Measurements from ENCODE around the gene RASSF8. TPM values are rescaled to one million over a fixed set of nuclear protein-coding genes. Genes with fewer than 3 reads are reported as not detected.
A peak's percentile ranks its signal among the peaks of the same experiment; 100 is the strongest.

The RASSF8 gene
- total and polyA plus RNA-seq, 5 experiments from 2014 or later = not detected

GRCh38 chr12:26001530-26001929 is 43.0 kb downstream of the RASSF8 start:
- DNase-seq (no peak), ATAC-seq (no peak)
- no peak overlapping the region for H3K4me3 Mint-ChIP-seq
- H3K27ac Mint-ChIP-seq = no peak overlapping the region
- H3K27me3 Mint-ChIP-seq = no peaks in the 10 kb centered on the region
- no peaks in the 10 kb centered on the region for H3K4me1 Mint-ChIP-seq
- POLR2A ChIA-PET = no interaction called here
- H3K9me3 Mint-ChIP-seq = peaks cover 0 to 9% (median 7%) of the 10 kb centered on the region in 9 donors
- peaks cover 0 to 7% (median 5%) of the 10 kb centered on the region in 3 donors for H3K36me3 Mint-ChIP-seq

- Mint-ChIP-seq H3K27me3 (no peaks in the 10 kb centered on the region), H3K4me1 (no peaks in the 10 kb centered on the region), H3K27ac (no peak overlapping the region), H3K4me3 (no peak overlapping the region), H3K36me3 (peaks cover 0 to 7% (median 5%) of the 10 kb centered on the region in 3 donors), H3K9me3 (peaks cover 0 to 9% (median 7%) of the 10 kb centered on the region in 9 donors)
- POLR2A ChIA-PET = no interaction called here
- DNase-seq (no peak), ATAC-seq (no peak)
Observed at GRCh38 chr12:26003065-26003464, 44.6 kb downstream of the RASSF8 start.

- peaks cover 0 to 6% (median 0%) of the 10 kb centered on the region in 5 donors for H3K27me3 Mint-ChIP-seq
- POLR2A ChIA-PET = no interaction called here
- H3K9me3 Mint-ChIP-seq = peaks cover 0 to 9% (median 7%) of the 10 kb centered on the region in 9 donors
- H3K36me3 Mint-ChIP-seq = peaks cover 0 to 7% (median 5%) of the 10 kb centered on the region in 3 donors
- H3K4me3 Mint-ChIP-seq = no peak overlapping the region
- H3K4me1 Mint-ChIP-seq = no peaks in the 10 kb centered on the region
- H3K27ac Mint-ChIP-seq = peak overlapping the region in 1 of 10 donors; percentile 87
- DNase-seq = no peak
- ATAC-seq = no peak
Observed at GRCh38 chr12:26007566-26007965, 49.1 kb downstream of the RASSF8 start.

- POLR2A ChIA-PET = no interaction called here
- no peaks in the 10 kb centered on the region for H3K9me3 Mint-ChIP-seq
Observed at GRCh38 chr12:26009593-26009992, 51.1 kb downstream of the RASSF8 start.

GRCh38 chr12:26010293-26010821 is 51.9 kb downstream of the RASSF8 start:
- no peak overlapping the region for H3K4me3 Mint-ChIP-seq
- H3K9me3 Mint-ChIP-seq = no peaks in the 10 kb centered on the region
- POLR2A ChIA-PET = no interaction called here
- H3K36me3 Mint-ChIP-seq = no peaks in the 10 kb centered on the region
- no peak for ATAC-seq
- no peak for DNase-seq
- H3K27me3 Mint-ChIP-seq = peaks cover 0 to 6% (median 0%) of the 10 kb centered on the region in 5 donors
- H3K27ac Mint-ChIP-seq = no peak overlapping the region
- H3K4me1 Mint-ChIP-seq = no peaks in the 10 kb centered on the region

More at GRCh38 chr12:26009593-26009992, 51.1 kb downstream of the RASSF8 start:
- H3K4me3 Mint-ChIP-seq = no peak overlapping the region
- H3K4me1 Mint-ChIP-seq = no peaks in the 10 kb centered on the region
- DNase-seq = no peak
- H3K36me3 Mint-ChIP-seq = no peaks in the 10 kb centered on the region
- H3K27ac Mint-ChIP-seq = no peak overlapping the region
- peaks cover 0 to 6% (median 0%) of the 10 kb centered on the region in 5 donors for H3K27me3 Mint-ChIP-seq
- ATAC-seq = no peak

GRCh38 chr12:26011099-26011498 is 52.6 kb downstream of the RASSF8 start:
- Mint-ChIP-seq H3K4me3 (no peak overlapping the region), H3K36me3 (no peaks in the 10 kb centered on the region), H3K27ac (no peak overlapping the region), H3K4me1 (no peaks in the 10 kb centered on the region), H3K27me3 (peaks cover 0 to 6% (median 0%) of the 10 kb centered on the region in 5 donors), H3K9me3 (no peaks in the 10 kb centered on the region)
- DNase-seq = no peak
- POLR2A ChIA-PET = no interaction called here
- no peak for ATAC-seq

- DNase-seq = no peak
- no peaks in the 10 kb centered on the region for H3K9me3 Mint-ChIP-seq
- no peaks in the 10 kb centered on the region for H3K4me1 Mint-ChIP-seq
- no peak overlapping the region for H3K4me3 Mint-ChIP-seq
- no peak for ATAC-seq
- peaks cover 0 to 9% (median 0%) of the 10 kb centered on the region in 5 donors for H3K27me3 Mint-ChIP-seq
- no peaks in the 10 kb centered on the region for H3K36me3 Mint-ChIP-seq
- POLR2A ChIA-PET = no interaction called here
- H3K27ac Mint-ChIP-seq = no peak overlapping the region
Observed at GRCh38 chr12:26014085-26014484, 55.6 kb downstream of the RASSF8 start.

GRCh38 chr12:26016516-26016915 is 58.0 kb downstream of the RASSF8 start:
- ATAC-seq (no peak), DNase-seq (no peak)
- Mint-ChIP-seq H3K27me3 (peaks cover 0 to 3% (median 2%) of the 10 kb centered on the region in 5 donors), H3K4me3 (no peak overlapping the region), H3K27ac (no peak overlapping the region), H3K9me3 (no peaks in the 10 kb centered on the region), H3K36me3 (no peaks in the 10 kb centered on the region), H3K4me1 (no peaks in the 10 kb centered on the region)
- POLR2A ChIA-PET = no interaction called here

- Mint-ChIP-seq H3K4me3 (no peak overlapping the region), H3K27me3 (peaks cover 1 to 10% (median 3%) of the 10 kb centered on the region in 5 donors), H3K4me1 (no peaks in the 10 kb centered on the region), H3K27ac (no peak overlapping the region), H3K9me3 (no peaks in the 10 kb centered on the region), H3K36me3 (no peaks in the 10 kb centered on the region)
- POLR2A ChIA-PET = no interaction called here
- ATAC-seq (no peak), DNase-seq (peak in 4 of 10 donors; percentile 5 to 45 (median 12))
Observed at GRCh38 chr12:26017484-26018211, 59.2 kb downstream of the RASSF8 start.

- Mint-ChIP-seq H3K4me1 (no peaks in the 10 kb centered on the region), H3K36me3 (no peaks in the 10 kb centered on the region), H3K9me3 (no peaks in the 10 kb centered on the region), H3K27me3 (peaks cover 2 to 15% (median 4%) of the 10 kb centered on the region in 5 donors), H3K27ac (no peak overlapping the region), H3K4me3 (no peak overlapping the region)
- ATAC-seq (no peak), DNase-seq (no peak)
- POLR2A ChIA-PET = no interaction called here
Observed at GRCh38 chr12:26018926-26019325, 60.4 kb downstream of the RASSF8 start.

GRCh38 chr12:26021534-26021933 is 63.1 kb downstream of the RASSF8 start:
- POLR2A ChIA-PET = no interaction called here
- H3K4me1 Mint-ChIP-seq = no peaks in the 10 kb centered on the region
- no peaks in the 10 kb centered on the region for H3K36me3 Mint-ChIP-seq
- no peaks in the 10 kb centered on the region for H3K9me3 Mint-ChIP-seq
- ATAC-seq = no peak
- no peak overlapping the region for H3K27ac Mint-ChIP-seq
- peaks cover 2 to 18% (median 4%) of the 10 kb centered on the region in 5 donors for H3K27me3 Mint-ChIP-seq
- no peak overlapping the region for H3K4me3 Mint-ChIP-seq
- DNase-seq = no peak

- no peaks in the 10 kb centered on the region for H3K9me3 Mint-ChIP-seq
- POLR2A ChIA-PET = no interaction called here
- H3K27me3 Mint-ChIP-seq = peaks cover 2 to 18% (median 4%) of the 10 kb centered on the region in 5 donors
- H3K4me1 Mint-ChIP-seq = no peaks in the 10 kb centered on the region
- H3K4me3 Mint-ChIP-seq = no peak overlapping the region
- DNase-seq (no peak), ATAC-seq (no peak)
- H3K27ac Mint-ChIP-seq = no peak overlapping the region
- no peaks in the 10 kb centered on the region for H3K36me3 Mint-ChIP-seq
Observed at GRCh38 chr12:26022043-26022442, 63.6 kb downstream of the RASSF8 start.

GRCh38 chr12:26026713-26027112 is 68.2 kb downstream of the RASSF8 start:
- POLR2A ChIA-PET = no interaction called here
- Mint-ChIP-seq H3K4me3 (no peak overlapping the region), H3K27me3 (peaks cover 0 to 15% (median 6%) of the 10 kb centered on the region in 5 donors)

GRCh38 chr12:26027401-26027800 is 68.9 kb downstream of the RASSF8 start:
- H3K4me1 Mint-ChIP-seq = no peaks in the 10 kb centered on the region
- ATAC-seq (no peak), DNase-seq (no peak)
- peaks cover 0 to 8% (median 4%) of the 10 kb centered on the region in 5 donors for H3K27me3 Mint-ChIP-seq
- H3K4me3 Mint-ChIP-seq = no peak overlapping the region
- H3K27ac Mint-ChIP-seq = no peak overlapping the region
- no peaks in the 10 kb centered on the region for H3K9me3 Mint-ChIP-seq
- POLR2A ChIA-PET = no interaction called here
- H3K36me3 Mint-ChIP-seq = no peaks in the 10 kb centered on the region

More at GRCh38 chr12:26026713-26027112, 68.2 kb downstream of the RASSF8 start:
- DNase-seq (no peak), ATAC-seq (no peak)
- Mint-ChIP-seq H3K36me3 (no peaks in the 10 kb centered on the region), H3K4me1 (no peaks in the 10 kb centered on the region), H3K27ac (no peak overlapping the region), H3K9me3 (no peaks in the 10 kb centered on the region)
